ENCODE measurements around the gene KRI1. TPM values are rescaled to one million over a fixed set of nuclear protein-coding genes. Genes with fewer than 3 reads are reported as not detected.

KRI1 gene
- polyA plus RNA-seq, 1 experiment: 11.3 TPM

DNA sequence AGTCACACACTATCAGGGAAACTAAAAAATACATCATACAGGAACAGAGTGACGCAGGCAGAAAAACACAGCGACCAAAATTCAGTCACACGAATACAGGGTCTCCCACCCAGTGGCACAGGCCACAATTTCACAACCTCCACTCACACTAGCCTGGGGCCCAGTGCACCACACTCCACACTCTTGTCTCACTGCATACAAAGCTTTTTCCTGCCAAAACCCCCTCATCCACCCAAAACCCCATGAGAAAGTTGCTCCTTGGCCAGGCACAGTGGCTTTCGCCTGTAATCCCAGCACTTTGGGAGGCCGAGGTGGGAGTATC lies 49.8 kb downstream of the KRI1 start:
- H3K9me3 ChIP-seq (ENCODE audit: control insufficient read depth, insufficient read depth, low read length): no peaks in the 10 kb centered on the region; the same call in 1 of the 2 replicates
- CTCF ChIA-PET: no interaction called here
- no peak for DNase-seq (ENCODE audit: low read depth, low spot score)
- TF ChIP-seq, protein P1, sequence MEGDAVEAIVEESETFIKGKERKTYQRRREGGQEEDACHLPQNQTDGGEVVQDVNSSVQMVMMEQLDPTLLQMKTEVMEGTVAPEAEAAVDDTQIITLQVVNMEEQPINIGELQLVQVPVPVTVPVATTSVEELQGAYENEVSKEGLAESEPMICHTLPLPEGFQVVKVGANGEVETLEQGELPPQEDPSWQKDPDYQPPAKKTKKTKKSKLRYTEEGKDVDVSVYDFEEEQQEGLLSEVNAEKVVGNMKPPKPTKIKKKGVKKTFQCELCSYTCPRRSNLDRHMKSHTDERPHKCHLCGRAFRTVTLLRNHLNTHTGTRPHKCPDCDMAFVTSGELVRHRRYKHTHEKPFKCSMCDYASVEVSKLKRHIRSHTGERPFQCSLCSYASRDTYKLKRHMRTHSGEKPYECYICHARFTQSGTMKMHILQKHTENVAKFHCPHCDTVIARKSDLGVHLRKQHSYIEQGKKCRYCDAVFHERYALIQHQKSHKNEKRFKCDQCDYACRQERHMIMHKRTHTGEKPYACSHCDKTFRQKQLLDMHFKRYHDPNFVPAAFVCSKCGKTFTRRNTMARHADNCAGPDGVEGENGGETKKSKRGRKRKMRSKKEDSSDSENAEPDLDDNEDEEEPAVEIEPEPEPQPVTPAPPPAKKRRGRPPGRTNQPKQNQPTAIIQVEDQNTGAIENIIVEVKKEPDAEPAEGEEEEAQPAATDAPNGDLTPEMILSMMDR (IDR thresholded peaks at IDR 0.05; ENCODE audit: low read depth, low read length): no peak
- H3K27me3 ChIP-seq (ENCODE audit: control insufficient read depth, insufficient read depth, low read length): peaks cover 59% of the 10 kb centered on the region
- no peak overlapping the region for H3K27ac ChIP-seq (ENCODE audit: low read depth, low read length)
- POLR2A ChIA-PET: no interaction called here
- H3K4me3 ChIP-seq (ENCODE audit: low read depth, low read length): no peak overlapping the region

DNA sequence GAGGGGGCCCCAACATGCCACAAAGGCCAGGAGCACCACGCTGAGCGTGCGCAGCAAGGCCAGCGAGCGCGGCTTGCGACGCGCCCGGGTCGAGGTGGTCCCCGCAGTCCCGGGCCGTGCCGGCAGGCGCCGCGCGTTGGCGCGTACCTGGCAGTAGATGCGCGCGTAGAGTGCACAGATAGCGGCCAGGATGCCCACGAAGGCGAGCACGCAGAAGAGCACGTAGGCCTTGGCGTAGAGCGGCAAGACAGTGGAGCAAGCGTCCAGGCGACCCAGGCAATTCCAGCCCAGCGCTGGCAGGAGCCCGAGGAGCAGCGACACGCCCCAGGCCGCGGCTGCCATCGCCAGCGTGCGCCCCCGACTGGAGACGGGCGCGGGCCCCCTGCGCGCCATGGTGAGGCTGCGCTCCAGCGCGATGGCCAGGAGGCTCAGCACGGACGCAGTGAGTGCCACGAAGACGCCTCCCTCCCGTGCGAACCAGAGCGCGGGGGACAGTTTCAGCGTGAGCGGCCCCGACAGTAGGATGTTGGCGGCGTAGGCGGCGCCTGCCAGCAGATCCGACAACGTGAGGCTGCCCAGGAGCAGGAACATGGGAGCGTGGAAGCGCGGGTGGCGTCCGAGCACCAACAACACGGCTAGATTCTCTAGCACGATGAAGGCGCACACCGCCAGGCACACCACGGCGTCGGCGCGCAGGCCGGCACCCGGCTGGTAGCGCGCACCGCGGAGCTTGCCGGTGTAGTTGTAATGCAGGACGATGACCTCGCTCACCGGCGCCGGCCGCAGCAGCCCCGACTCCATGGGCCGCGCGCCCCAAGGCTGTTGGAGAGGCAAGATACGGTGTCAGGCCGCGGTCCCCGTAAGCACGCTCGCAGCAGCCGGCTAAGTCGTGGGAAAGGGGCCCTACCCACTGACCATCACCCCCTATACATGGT lies 51.3 kb downstream of the KRI1 start:
- H3K9me3 ChIP-seq (ENCODE audit: control insufficient read depth, insufficient read depth, low read length): no peaks in the 10 kb centered on the region; the same call in 1 of the 2 replicates
- no peak overlapping the region for H3K4me3 ChIP-seq (ENCODE audit: low read depth, low read length)
- no peak overlapping the region for H3K27ac ChIP-seq (ENCODE audit: low read depth, low read length)
- ChIA-PET CTCF (no interaction called here), POLR2A (no interaction called here)
- TF ChIP-seq, protein P1 (IDR thresholded peaks at IDR 0.05; ENCODE audit: low read depth, low read length): no peak
- DNase-seq (ENCODE audit: low read depth, low spot score): no peak
- H3K27me3 ChIP-seq (ENCODE audit: control insufficient read depth, insufficient read depth, low read length): peaks cover 53% of the 10 kb centered on the region

DNA sequence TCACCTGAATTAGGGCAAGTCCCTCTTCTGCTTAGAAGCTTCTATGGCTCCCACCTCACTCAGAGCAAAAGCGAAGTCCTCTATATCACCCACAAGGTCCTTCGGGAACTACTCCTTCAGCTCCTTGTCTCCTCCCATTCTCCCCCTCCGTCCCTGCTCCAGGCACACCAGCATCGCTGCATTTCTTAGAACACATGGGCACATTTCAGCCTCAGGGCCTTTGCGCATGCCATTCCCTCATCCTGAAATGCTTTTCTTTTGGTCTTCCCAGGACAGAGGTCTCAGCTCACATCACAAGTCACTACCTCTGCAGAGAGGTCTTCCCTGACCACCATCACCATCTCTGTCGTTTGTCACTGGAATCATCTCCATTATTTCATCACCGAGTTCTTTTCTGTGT lies 52.6 kb downstream of the KRI1 start:
- peaks cover 41% of the 10 kb centered on the region for H3K27me3 ChIP-seq (ENCODE audit: control insufficient read depth, insufficient read depth, low read length)
- no peak for DNase-seq (ENCODE audit: low read depth, low spot score)
- H3K27ac ChIP-seq (ENCODE audit: low read depth, low read length): no peak overlapping the region
- TF ChIP-seq, protein P1 (IDR thresholded peaks at IDR 0.05; ENCODE audit: low read depth, low read length): no peak
- no peaks in the 10 kb centered on the region; the same call in 1 of the 2 replicates for H3K9me3 ChIP-seq (ENCODE audit: control insufficient read depth, insufficient read depth, low read length)
- ChIA-PET POLR2A (no interaction called here), CTCF (interaction anchor here (1.7 kb wide), 1 partner anchor 97 kb away, joined by 4 read pairs; no protein-coding TSS in a partner anchor)
- H3K4me3 ChIP-seq (ENCODE audit: low read depth, low read length): no peak overlapping the region

DNA sequence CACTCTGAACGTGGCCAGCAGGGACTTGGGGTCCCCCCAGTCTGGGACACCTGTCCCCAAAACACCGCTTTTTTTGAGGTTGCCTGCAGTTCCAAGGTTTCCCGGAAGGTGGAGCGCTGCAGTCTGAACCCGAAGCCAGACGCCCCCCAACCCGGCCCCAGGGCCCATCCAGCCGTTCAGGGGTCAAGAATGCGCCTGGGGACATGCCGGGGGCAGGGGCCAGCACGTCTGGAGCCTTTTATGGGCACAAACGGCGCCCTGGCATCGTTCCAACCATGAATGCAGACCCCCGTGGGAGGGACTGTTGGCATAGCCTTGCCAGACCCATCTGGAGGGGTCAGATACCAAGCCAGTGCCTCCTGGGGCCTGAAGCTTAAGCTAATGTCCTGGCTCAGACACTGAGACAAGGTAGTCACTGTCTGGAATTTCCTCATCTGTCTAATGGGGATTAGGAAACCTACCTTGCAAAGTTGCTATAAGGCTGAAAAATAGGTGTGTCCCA lies 55.5 kb downstream of the KRI1 start:
- Histone ChIP-seq H3K27me3 (ENCODE audit: control insufficient read depth, insufficient read depth, low read length) (peaks cover 33% of the 10 kb centered on the region), H3K9me3 (ENCODE audit: control insufficient read depth, insufficient read depth, low read length) (no peaks in the 10 kb centered on the region; the same call in 1 of the 2 replicates), H3K4me3 (ENCODE audit: low read depth, low read length) (no peak overlapping the region), H3K27ac (ENCODE audit: low read depth, low read length) (no peak overlapping the region)
- ChIA-PET CTCF (interaction anchor here (0.6 kb wide), 1 partner anchor 13 kb away, joined by 3 read pairs; no protein-coding TSS in a partner anchor), POLR2A (no interaction called here)
- TF ChIP-seq, protein P1 (IDR thresholded peaks at IDR 0.05; ENCODE audit: low read depth, low read length): peak; percentile 76
- no peak for DNase-seq (ENCODE audit: low read depth, low spot score)

DNA sequence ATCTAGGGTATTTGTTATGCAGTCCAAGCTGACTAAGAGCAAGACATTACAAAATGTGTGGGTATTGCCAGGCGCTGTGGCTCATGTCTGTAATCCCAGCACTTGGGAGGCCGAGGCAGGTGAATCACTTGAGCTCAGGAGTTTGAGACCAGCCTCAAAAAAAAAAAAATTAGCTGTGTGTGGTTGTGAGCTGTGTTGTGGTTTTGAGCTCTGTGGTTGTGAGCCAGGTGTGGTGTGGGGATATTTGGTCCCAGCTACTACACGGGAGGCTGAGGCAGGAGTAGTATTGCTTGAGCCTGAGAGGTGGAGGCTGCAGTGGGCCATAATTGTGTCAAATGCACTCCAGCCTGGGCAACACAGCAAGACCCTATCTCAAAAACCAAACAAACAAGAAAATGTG lies 57.1 kb downstream of the KRI1 start:
- POLR2A ChIA-PET: interaction anchor here (0.6 kb wide), 1 partner anchor 834 kb away, joined by 7 read pairs; the partner anchor contains the start of gene ZNF562
- no peak overlapping the region for H3K27ac ChIP-seq (ENCODE audit: low read depth, low read length)
- CTCF ChIA-PET: interaction anchor here (0.6 to 1.9 kb wide), 4 partner anchors 10 to 191 kb away, joined by 3 to 5 read pairs (median 4); no protein-coding TSS in a partner anchor
- peaks cover 22% of the 10 kb centered on the region for H3K27me3 ChIP-seq (ENCODE audit: control insufficient read depth, insufficient read depth, low read length)
- TF ChIP-seq, protein P1 (IDR thresholded peaks at IDR 0.05; ENCODE audit: low read depth, low read length): no peak
- no peaks in the 10 kb centered on the region for H3K9me3 ChIP-seq (ENCODE audit: control insufficient read depth, insufficient read depth, low read length)
- H3K4me3 ChIP-seq (ENCODE audit: low read depth, low read length): no peak overlapping the region
- no peak for DNase-seq (ENCODE audit: low read depth, low spot score)

All from AG04450 (cell line).